ENCODE data around the gene LPCAT4. TPM values are rescaled to one million over a fixed set of nuclear protein-coding genes. Genes with fewer than 3 reads are reported as not detected.

The LPCAT4 gene
- total and polyA plus RNA-seq, 9 of the 15 experiments (the other 6 are each of a cell fraction or from before 2014, with no cell fraction given), result 7.3 to 34.3 (median 14.4) TPM

DNA sequence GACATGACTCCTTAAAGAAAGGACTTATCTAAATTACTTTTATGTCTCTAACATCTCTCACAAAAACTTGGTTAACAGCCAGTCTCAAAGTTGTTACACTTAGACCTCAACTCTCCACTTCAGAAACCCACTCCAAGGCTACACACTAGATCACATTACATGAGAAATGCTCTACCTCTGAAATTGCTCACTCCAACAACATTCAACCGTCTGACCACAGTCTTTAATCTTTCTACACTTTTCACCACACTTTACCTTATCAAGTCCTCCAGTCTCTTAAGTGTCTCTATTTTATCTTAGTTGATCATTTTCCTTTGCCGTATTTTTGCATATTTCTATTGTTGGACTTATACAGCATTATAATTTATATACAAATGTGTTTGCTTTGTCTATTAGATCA lies 35.2 kb downstream of the LPCAT4 start (continued):
- TF ChIP-seq JUNB (CRISPR knock-in tag; conservative IDR thresholded peaks at IDR 0.05) (no peak), KLF16 (IDR thresholded peaks at IDR 0.05) (peak; percentile 24; the same call in 1 of the 2 replicates), ZNF224 (CRISPR knock-in tag; IDR thresholded peaks at IDR 0.05) (no peak), CBX5 (IDR thresholded peaks at IDR 0.05; ENCODE audit: borderline replicate concordance, low read depth) (no peak)

DNA sequence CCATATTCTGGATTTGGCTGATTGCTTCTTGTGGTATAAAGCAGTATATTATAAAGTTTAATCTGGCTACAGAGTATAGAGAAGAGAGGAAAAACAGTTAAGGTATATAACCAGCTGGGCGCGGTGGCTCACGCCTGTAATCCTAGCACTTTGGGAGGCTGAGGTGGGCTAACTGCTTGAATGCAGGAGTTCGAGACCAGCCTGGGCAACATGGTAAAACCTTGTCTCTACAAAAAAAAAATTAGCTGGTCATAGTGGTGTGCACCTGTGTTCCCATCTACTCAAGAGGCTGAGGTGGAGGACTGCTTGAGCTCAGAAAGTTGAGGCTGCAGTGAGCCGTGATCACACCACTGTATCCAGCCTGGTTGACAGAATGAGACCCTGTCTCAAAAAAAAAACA lies 36.7 kb downstream of the LPCAT4 start:
- H3K27ac ChIP-seq (ENCODE audit: extremely low read depth, low read depth, low read length), result no peak overlapping the region

More for the DNA sequence above, 36.7 kb downstream of the LPCAT4 start:
- Histone ChIP-seq H3K79me2 (ENCODE audit: control insufficient read depth, insufficient read depth, low read length) (no peaks in the 10 kb centered on the region), H3K9me1 (ENCODE audit: control insufficient read depth, insufficient read depth, low read length) (no peaks in the 10 kb centered on the region), H4K20me1 (replicated peaks; ENCODE audit: control insufficient read depth, insufficient read depth, low read length) (no peaks in the 10 kb centered on the region), H3K9ac (ENCODE audit: insufficient read depth in 1 of 2, low read depth in 2 of 2, low read length in 2 of 2) (no peak overlapping the region), H3K4me3 (no peak overlapping the region), H2AFZ (ENCODE audit: low read depth, low read length) (no peak overlapping the region), H3K27me3 (ENCODE audit: control insufficient read depth in 2 of 2, insufficient read depth in 2 of 2, low read length in 2 of 2) (no peaks in the 10 kb centered on the region), H3K4me1 (replicated peaks in 1 of 2; ENCODE audit: control insufficient read depth in 2 of 2, insufficient read depth in 2 of 2, low read length in 2 of 2) (peaks cover 18 to 27% of the 10 kb centered on the region in 2 experiments; a peak in 4 of 5 replicates), H3K9me3 (replicated peaks; ENCODE audit: control insufficient read depth, insufficient read depth, low read depth, low read length) (no peaks in the 10 kb centered on the region), H3K36me3 (ENCODE audit: control insufficient read depth, insufficient read depth, low read length) (no peaks in the 10 kb centered on the region), H3K4me2 (ENCODE audit: insufficient read depth, low read length) (no peak overlapping the region)
- no peak for TF ChIP-seq RB1 (IDR thresholded peaks at IDR 0.05; ENCODE audit: low read depth)
- no peak for TF ChIP-seq DMBX1 (CRISPR knock-in tag; IDR thresholded peaks at IDR 0.05; ENCODE audit: borderline replicate concordance)
- TF ChIP-seq ILK (tag; IDR thresholded peaks at IDR 0.05; ENCODE audit: borderline replicate concordance, low read depth), result no peak
- no peak for TF ChIP-seq SP1 (CRISPR knock-in tag; IDR thresholded peaks at IDR 0.05)
- TF ChIP-seq, protein P1, sequence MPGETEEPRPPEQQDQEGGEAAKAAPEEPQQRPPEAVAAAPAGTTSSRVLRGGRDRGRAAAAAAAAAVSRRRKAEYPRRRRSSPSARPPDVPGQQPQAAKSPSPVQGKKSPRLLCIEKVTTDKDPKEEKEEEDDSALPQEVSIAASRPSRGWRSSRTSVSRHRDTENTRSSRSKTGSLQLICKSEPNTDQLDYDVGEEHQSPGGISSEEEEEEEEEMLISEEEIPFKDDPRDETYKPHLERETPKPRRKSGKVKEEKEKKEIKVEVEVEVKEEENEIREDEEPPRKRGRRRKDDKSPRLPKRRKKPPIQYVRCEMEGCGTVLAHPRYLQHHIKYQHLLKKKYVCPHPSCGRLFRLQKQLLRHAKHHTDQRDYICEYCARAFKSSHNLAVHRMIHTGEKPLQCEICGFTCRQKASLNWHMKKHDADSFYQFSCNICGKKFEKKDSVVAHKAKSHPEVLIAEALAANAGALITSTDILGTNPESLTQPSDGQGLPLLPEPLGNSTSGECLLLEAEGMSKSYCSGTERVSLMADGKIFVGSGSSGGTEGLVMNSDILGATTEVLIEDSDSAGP (CRISPR knock-in tag; IDR thresholded peaks at IDR 0.05), result no peak
- TF ChIP-seq PRMT5 (CRISPR knock-in tag; IDR thresholded peaks at IDR 0.05), result no peak
- no peak for TF ChIP-seq GTF2F1 (IDR thresholded peaks at IDR 0.05; ENCODE audit: low read depth, low read length)
- TF ChIP-seq BMI1 (IDR thresholded peaks at IDR 0.05; ENCODE audit: low read length), result no peak
- no peak for TF ChIP-seq FOXJ3 (CRISPR knock-in tag; IDR thresholded peaks at IDR 0.05)
- no peak for TF ChIP-seq RFX7 (CRISPR knock-in tag; IDR thresholded peaks at IDR 0.05)
- TF ChIP-seq SLC30A9 (CRISPR knock-in tag; IDR thresholded peaks at IDR 0.05), result no peak
- TF ChIP-seq, protein P2, sequence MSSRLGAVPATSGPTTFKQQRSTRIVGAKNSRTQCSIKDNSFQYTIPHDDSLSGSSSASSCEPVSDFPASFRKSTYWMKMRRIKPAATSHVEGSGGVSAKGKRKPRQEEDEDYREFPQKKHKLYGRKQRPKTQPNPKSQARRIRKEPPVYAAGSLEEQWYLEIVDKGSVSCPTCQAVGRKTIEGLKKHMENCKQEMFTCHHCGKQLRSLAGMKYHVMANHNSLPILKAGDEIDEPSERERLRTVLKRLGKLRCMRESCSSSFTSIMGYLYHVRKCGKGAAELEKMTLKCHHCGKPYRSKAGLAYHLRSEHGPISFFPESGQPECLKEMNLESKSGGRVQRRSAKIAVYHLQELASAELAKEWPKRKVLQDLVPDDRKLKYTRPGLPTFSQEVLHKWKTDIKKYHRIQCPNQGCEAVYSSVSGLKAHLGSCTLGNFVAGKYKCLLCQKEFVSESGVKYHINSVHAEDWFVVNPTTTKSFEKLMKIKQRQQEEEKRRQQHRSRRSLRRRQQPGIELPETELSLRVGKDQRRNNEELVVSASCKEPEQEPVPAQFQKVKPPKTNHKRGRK (tag; IDR thresholded peaks at IDR 0.05), result no peak
- TF ChIP-seq ZNF41 (CRISPR knock-in tag; conservative IDR thresholded peaks at IDR 0.05), result no peak
- TF ChIP-seq SMARCE1 (IDR thresholded peaks at IDR 0.05), result no peak
- TF ChIP-seq, protein P3, sequence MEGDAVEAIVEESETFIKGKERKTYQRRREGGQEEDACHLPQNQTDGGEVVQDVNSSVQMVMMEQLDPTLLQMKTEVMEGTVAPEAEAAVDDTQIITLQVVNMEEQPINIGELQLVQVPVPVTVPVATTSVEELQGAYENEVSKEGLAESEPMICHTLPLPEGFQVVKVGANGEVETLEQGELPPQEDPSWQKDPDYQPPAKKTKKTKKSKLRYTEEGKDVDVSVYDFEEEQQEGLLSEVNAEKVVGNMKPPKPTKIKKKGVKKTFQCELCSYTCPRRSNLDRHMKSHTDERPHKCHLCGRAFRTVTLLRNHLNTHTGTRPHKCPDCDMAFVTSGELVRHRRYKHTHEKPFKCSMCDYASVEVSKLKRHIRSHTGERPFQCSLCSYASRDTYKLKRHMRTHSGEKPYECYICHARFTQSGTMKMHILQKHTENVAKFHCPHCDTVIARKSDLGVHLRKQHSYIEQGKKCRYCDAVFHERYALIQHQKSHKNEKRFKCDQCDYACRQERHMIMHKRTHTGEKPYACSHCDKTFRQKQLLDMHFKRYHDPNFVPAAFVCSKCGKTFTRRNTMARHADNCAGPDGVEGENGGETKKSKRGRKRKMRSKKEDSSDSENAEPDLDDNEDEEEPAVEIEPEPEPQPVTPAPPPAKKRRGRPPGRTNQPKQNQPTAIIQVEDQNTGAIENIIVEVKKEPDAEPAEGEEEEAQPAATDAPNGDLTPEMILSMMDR (IDR thresholded peaks at IDR 0.05 in 2 of 3, conservative IDR thresholded peaks at IDR 0.05 in 1 of 3; ENCODE audit: insufficient read depth in 2 of 3, low read depth in 1 of 3, low read length in 3 of 3), result no peak
- FAIRE-seq, result peak; percentile 54
- BruUV-seq (replicated peaks), result no TSS peak
- ATAC-seq, result no peak
- CTCF ChIA-PET (ENCODE audit: low intra/inter-chr PET ratio), result no interaction called here
- intact Hi-C loops (cut with micrococcal nuclease) (no loop called here), in situ Hi-C loops (cut with MboI) (no loop called here)
- WGBS (ENCODE audit: insufficient coverage, low coverage, missing lambda C conversion rate), result 83% methylated on average over 5 of the region's 5 CpGs
- POLR2A ChIA-PET, result interaction anchor here (1.1 to 3.4 kb wide), 4 partner anchors 8 to 25 kb away, joined by 3 to 27 read pairs (median 12); partner anchors contain the start of gene SLC12A6
- no peak for DNase-seq (ENCODE audit: extremely low read depth in 1 of 4, low spot score in 3 of 4)

All from K562 (cell line).